Cardiac fibroblast (primary cell): ENCODE measurements around the gene ELMO1.

ENCODE experiments used
- DNase-seq, 2 donors: peaks; one replicate each; pipeline versions ENCODE4 v3.0.0 to v3.0.0-alpha.2; 2010; ENCODE audit warnings: low read depth in 2 of 2
- H3K4me3 ChIP-seq, 2 donors: replicated peaks in 1 of 2; 1 replicate in 1 of 2; 2 replicates in 1 of 2; pipeline ENCODE4 v1.5.1; 2011; ENCODE audit warnings: low read depth in 2 of 2, low read length in 2 of 2, mild to moderate bottlenecking in 2 of 2, moderate library complexity in 1 of 2
- CTCF ChIP-seq: IDR thresholded peaks from one replicate; pipeline ENCODE4 v1.5.1; 2011; ENCODE audit warnings: low read depth, mild to moderate bottlenecking, low read length, inconsistent platforms

Gene ELMO1

GRCh38 chr7:37151741-37152413 is 296.8 kb downstream of the ELMO1 start:
- no peak for DNase-seq
- no peak for TF ChIP-seq CTCF
- H3K4me3 ChIP-seq: no peak overlapping the region

GRCh38 chr7:37150856-37151255 is 297.8 kb downstream of the ELMO1 start:
- TF ChIP-seq CTCF: no peak
- H3K4me3 ChIP-seq: no peak overlapping the region
- DNase-seq: no peak

- H3K4me3 ChIP-seq: no peak overlapping the region
- TF ChIP-seq CTCF: no peak
Measured at GRCh38 chr7:37150180-37150579, 298.5 kb downstream of the ELMO1 start.

GRCh38 chr7:37149773-37150124 is 298.9 kb downstream of the ELMO1 start:
- H3K4me3 ChIP-seq: no peak overlapping the region
- TF ChIP-seq CTCF: no peak
- DNase-seq: no peak

More at GRCh38 chr7:37150180-37150579, 298.5 kb downstream of the ELMO1 start:
- no peak for DNase-seq

- peak in 1 of 2 donors; percentile 3 for DNase-seq
- TF ChIP-seq CTCF: no peak
- no peak overlapping the region for H3K4me3 ChIP-seq
Measured at GRCh38 chr7:37149051-37149772, 299.5 kb downstream of the ELMO1 start.

- no peak for TF ChIP-seq CTCF
- no peak for DNase-seq
- H3K4me3 ChIP-seq: no peak overlapping the region
Measured at GRCh38 chr7:37145682-37146081, 303.0 kb downstream of the ELMO1 start.
